ENCODE measurements around the gene TH.

Gene TH

DNA sequence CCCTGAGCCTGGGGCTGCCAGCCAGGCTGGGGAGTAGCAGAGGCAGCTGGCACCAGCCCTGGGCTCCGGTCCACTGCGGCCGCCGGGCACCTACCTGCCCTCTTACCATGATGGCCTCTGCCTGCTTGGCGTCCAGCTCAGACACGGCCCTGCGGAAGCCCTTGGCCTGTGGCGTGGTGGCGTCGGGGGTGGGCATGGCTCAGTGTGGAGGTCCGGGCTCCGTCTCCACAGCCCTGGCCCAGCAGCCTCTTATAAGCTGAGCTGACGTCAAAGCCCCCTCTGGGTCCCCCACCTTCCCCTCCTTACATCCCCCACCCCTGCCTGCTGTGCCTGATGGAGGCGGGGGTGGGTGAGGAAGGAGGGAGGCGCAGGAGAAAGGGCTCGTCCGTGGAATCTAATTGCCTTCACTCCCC, at the start of gene TH:
TH (minus strand) TSS at position 225 of the 413 bp plus-strand sequence; CDS start at position 196, 29 bp downstream.
- FAIRE-seq = no peak
- DNase-seq (ENCODE audit: insufficient read length, low spot score) = no peak

DNA sequence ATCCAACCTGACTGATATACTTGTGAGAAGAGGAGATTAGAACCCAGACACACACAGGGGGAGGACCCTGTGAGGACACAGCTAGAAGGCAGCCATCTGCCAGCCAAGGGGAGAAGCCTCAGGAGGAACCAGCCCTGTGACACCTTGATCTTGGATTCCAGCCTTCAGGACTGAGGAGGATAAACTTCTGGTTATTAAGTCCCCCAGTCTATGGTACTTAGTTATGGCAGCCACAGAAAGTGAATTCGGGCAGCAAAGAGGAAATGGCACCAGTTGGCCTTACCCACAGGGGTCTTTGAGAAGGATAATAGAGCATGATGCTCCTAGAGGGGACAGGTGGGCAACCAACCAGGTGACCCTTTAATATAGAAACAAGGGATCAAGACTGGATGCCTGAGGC, 49.4 kb upstream of the TH start:
- DNase-seq (ENCODE audit: insufficient read length, low spot score) (no peak), FAIRE-seq (no peak)

DNA sequence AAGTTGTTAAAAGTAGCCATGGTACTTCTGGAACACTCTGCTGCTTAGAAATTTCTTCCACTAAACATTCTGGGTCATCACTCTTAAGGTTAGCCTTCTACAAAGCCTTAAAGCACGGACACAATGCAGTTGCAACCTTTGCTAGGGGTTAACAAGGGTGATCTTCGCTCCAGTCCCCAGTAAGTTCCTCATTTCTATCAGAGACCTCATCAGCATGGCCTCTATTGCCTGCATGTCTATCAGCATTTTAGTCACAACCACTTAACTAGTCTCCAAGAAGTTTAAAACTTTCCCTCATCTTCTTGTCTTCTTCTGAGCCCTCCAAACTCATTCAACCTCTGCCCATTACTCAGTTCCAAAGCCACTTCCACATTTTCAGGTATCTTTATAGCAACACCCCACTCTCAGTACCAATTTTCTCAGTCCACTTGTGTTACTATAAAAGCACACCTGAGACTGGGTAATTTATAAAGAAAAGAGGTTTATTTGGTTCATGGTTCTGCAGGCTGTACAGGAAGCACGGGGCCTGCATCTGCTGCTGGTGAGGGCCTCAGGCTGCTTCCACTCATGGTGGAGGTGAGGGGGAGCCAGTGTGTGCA, 48.7 kb upstream of the TH start:
- DNase-seq (ENCODE audit: insufficient read length, low spot score) (no peak), FAIRE-seq (no peak)

DNA sequence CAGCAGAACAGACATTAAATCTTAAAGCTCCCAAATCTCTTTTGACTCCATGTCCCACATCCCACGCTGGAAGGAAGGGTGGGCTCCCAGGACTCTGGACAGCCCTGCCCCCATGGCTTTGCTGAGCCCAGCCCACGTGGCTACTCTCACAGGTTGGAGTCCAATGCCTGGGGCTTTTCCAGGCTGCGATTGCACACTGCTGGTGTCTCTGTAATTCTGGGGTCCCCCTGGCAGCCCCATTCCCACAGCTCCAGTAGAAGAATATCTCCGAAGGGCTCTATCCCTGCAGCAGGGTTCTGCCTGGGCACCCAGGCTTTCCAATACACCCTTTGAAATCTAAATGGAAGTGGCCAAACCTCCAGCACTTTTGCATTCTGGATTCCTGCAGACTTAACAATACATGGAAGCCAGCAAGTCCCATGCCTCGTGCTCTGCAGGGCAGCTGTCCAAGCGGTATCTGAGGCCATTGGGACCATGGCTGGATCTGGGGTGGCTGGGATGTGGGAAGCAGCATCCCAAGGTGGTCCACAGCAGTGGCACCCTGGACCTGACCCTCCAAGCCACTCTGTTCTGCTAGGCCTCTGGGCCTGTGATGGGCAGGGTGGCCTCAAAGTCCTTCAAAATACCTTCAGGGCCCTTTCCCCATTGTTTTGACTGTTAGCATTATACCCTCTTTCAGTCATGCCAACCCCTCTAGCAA, 47.9 kb upstream of the TH start:
- FAIRE-seq = no peak

DNA sequence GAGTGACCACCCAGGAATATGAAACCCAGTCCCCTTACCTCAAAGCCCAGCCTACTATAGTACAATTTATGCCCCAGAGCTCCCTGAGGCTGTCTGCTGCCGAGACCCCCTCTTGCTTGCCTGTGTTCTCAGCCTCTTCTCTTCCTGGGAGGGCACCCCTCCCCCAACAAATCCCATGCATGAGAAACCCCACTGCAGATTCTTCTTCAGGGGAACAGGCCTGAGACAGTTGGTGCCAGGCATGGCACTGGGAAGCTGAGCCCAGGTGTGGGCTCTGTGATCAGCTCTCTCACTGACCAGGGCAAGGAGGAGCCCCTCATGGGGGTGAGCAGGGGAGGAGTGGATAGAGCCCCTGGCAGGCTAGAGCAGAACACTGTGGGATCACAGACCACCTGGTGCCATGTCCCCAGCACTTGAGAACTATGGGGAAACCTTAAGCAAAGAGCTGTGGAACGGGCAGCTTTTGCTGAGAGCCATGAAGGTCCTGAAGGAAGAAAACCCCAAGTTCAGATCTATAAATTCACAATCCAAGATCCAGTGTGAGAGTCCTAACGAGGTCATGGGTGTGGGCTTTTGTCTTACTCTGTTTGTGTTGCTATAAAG, 46.5 kb upstream of the TH start:
- DNase-seq (ENCODE audit: insufficient read length, low spot score) (no peak), FAIRE-seq (no peak)

More for the DNA sequence above, 47.9 kb upstream of the TH start:
- DNase-seq (ENCODE audit: insufficient read length, low spot score) = no peak

DNA sequence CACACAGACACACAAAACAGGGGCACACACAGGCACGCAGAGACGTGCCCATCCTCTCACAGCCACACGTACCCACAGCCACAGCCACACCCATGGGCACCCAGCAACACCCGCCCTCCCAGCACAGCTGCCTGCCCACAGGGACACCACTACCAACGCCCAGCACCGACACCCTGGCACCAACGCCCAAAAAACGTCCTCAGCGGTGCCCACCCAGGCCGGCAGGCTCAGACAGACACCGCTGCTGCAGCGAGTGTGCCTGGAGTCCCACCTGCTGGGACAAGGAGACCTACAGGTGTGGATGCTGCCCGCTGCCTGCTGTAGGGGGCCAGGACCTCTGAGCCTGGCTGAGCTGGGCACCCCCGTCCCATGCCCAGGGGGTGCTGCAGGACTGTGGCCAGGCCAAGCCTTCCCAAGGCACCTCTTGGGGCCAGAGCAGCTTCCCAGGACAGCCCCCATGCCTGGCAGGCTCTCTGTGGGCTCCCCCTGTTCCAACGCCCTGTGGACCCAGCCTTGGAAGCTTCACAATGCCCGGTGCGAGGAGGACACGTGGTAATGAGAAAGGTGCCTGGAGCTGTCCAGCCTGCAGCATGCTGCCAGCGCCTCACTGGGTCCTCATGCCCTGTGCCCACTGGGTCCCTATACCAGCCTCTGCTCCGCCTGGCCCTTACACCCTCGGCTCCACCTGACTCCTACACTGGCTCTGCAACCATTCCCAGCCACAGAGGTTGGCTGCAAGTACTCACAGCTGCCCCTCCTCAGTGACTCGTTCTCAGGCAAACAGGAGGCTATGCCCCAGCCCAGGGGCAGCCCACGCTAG, 45.8 kb upstream of the TH start:
- DNase-seq (ENCODE audit: insufficient read length, low spot score) (no peak), FAIRE-seq (no peak)

DNA sequence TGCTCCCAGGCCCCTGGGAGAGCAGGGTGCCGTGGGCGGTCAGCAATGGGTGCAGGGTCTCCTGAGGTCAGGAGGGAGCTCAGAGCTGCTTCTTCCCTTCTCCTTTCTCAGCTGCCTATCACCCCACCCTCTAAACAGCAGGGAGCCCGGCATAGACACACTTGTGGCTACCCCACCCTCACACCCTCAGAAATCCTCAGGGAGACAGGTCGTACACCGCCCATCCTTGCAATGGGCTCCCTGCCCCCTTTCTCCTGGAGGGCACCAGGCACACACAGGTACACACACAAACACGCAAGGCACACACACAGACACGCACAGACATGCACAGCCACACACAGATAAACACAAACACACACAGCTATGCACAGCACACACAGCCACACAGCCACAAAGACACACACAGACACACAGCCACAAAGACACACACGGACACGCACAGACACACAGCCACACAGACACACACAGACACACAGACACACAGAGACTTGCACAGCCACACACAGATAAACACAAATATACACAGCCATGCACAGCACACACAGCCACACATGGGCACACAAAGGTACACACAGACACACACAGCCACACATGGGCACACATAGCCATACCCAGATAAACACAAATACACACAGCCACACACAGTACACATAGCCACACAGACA, 44.9 kb upstream of the TH start:
- FAIRE-seq = peak; percentile 90
- DNase-seq (ENCODE audit: insufficient read length, low spot score) = no peak

DNA sequence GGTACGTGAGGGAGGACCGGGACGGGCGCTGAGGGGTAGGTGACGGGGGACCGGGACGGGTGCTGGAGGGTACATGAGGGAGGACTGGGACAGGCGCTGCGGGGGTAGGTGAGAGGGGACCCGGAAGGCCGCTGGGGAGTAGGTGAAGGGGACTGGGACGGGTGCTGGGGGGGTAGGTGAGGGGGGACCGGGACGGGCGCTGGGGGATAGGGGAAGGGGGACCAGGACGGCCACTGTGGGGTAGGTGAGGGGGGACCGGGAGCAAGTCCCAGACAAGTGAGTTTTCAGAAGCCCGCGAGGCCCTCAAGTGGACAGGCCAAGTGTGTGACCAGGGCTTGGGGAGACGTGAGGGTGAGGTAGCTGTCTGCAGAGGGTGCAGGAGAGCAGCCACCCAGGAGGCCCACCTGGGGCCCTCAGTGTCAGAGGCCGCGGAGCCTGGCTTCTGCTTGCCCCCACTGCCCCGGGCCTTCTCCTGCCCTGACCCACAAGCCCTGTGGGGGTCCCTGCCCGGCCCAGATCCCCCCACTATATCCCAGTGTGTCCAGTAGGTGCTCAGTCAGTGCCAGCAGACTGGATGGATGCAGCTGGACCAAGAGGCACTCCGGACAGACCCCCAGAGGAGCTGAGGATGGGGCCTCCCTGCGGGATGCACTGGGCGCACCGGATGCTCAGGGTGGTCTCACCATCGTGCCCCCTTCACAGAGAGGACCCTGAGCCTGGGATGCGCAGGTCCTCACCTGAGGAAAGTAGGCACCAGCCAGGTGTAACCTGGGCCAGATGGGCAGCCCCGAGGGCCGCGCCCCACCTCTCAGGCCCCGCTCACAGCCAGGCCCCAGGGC, 44.2 kb upstream of the TH start:
- no peak for DNase-seq (ENCODE audit: insufficient read length, low spot score)

DNA sequence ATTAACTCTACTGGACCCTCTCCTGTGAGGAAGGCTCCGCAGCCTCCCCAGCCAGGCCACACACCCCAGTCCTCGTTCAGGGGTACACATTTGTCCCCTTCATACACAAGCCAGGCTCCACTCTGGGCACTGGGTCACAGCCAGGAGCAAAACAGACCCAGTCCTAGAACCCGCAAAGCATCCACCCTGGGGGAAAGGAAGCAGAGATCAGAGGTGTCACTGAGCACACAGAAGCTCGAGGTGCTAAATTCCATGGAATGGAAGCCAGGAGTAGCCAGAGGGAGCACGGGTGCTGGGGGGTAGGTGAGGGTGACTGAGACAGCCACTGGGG, 43.6 kb upstream of the TH start:
- FAIRE-seq = no peak

More for the DNA sequence above, 44.2 kb upstream of the TH start:
- no peak for FAIRE-seq

DNA sequence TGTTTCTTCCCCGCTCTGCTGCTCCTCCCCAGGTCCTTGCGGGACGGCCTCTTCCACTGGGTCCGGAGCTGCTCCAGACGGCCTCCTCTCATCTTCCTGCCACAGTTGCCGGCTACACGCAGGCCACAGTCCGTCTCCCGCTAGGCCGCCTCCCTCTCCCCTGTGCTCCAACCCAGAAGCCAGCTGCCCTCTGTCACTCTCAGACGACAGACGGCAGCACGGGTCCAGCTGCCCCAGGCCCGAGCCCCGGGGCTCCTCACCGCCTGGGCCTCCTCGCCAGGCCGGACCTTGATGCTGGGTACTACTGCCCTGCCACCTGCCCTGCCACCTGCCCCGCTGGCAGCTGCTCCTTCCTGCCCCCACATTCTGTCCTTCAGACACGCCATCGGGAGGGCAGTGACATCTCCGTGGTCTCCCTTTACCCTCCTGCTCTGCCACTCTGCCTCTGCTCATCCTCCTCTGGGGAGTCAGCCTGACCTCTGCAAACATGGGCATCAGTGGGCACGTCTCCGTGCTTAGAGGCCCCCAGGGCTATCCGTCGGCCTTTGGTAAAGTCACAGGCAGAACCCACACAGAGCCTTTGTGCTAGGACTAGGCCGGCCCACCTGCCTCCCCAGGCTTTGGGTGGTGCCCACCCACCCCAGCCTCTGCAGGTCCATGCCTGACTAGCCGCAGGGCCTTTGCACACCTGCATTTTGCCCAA, 43.1 kb upstream of the TH start:
- no peak for DNase-seq (ENCODE audit: insufficient read length, low spot score)
- no peak for FAIRE-seq

More for the DNA sequence above, 43.6 kb upstream of the TH start:
- DNase-seq (ENCODE audit: insufficient read length, low spot score) = no peak

DNA sequence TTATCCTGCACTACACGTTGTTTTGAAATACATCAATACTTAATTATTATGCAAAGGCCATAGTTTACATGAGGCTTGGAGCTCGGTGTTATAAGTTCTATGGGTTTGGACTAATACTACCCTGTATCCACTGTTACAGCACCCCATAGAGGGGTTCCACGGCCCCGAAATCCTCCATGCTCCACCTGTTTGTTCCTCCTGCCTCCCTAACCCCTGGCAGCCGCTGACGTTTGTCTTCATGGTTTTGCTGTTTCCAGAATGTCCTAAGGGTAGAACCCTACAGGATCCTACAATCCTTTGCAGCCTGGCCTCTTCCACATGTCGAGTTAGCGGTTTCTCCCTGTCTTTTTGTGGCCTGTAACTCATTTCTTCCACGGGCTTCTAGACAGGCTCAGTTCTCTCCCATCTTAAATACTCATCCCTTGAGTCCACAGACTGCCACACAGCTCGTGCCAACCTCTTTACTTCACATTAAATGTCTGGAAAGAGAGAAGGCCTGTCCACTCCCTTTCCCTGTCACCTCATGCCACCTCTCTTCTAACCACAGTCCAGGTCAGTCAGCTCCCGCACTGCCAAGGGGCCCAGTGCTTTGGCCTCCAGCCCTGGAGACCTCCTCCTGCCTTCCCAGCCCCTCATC, 42.4 kb upstream of the TH start:
- DNase-seq (ENCODE audit: insufficient read length, low spot score) (no peak), FAIRE-seq (no peak)

DNA sequence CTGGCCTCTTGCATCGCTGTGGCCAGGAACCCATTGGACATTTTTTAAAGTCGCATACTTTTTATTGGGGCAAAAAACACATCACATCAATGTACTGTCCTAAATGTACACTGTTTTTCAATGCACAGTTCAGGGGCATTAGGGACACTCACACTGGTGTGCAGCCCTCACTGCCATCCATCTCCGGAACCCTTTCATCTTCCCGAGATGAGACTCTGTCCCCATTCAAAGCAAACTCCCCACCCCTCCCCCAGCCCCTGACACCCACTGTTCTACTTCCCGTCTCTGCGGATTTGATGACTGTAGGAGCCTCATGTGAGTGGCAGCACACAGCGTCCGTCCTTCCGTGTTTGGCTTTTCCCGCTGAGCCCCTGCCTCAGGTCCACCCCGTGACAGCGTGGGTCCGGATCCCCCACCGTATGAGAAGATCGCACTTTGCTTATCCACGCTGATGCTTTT, 41.8 kb upstream of the TH start:
- no peak for DNase-seq (ENCODE audit: insufficient read length, low spot score)
- FAIRE-seq = no peak

DNA sequence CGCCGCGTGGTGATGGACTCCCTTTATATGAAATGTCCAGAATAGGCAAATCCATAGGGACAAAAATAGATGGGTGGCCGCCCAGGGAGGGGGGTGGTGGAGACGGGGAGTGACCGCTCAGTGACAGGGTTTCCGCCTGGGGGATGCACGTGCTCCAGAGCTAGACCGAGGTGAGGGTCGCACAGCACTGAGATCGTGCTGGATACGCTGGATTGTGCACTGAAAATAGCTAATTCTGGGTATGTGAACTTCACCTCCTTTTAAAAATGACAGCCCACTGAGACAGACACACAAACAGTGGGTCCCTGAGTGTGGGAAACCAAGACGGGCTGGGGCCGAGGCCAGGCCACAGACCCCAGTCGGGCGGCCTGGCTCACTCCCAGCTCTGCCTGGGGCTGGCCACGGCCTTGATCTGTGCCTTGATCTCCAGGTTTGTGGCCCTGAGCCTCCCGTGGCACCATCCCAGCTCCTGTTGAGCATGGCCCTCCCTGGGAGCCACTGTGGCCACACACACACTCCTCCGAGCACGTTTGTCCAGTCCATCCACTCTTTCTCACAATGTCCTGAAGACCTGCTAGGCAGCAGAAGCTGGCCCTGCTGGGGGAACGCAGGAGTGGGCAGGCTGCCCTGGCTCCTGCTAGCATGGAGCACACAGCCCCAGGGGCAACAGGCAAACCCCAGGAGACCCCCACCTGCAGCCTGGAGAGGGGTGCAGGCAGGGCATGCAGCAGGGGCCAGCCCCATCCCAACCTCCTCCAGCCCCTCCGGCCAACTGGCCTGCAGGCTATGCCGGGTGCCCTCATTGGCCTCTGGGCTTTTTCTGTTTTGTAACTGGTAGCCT, 41.0 kb upstream of the TH start:
- no peak for DNase-seq (ENCODE audit: insufficient read length, low spot score)
- FAIRE-seq = no peak

DNA sequence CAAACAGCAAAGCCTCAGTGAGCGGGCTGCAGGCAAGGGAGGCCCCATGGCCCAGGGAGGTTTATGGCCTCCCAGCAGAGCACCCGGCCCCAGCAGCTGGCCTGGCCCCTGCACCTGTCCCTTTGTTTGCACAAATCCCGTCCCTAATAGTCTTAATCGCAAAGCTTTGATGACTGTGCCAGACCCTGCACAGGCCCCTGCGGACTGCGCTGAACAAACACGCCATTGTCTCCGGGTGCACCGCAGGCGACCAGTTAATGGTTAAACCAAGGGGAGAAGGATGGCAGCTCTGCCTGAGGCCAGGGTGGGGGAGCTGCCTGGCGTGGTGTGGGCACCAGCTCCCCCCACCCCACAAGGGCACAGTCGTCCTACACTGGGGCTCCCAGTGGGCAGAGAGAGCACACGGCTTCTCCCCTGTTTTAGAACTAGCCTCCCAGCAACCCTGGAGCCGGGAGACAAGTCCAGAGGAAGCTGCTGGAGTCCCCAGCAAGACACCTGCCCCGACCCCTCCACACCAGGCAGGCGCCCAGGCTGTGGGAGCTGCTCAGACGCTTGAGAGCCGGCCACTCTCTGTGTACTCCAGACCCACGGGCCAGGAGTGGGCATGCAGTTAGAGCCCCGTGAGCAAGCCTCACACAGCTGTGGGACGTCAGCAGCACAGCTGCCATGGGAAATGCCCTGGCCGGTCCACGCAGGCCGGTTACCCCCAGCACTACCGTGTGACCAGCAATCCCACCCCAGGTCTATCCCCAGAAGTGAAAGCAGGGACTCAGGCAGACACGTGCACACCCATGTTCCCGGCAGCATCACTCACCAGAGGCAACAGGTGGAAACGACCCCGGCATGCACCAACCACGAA, 39.7 kb upstream of the TH start:
- DNase-seq (ENCODE audit: insufficient read length, low spot score) (no peak), FAIRE-seq (no peak)

DNA sequence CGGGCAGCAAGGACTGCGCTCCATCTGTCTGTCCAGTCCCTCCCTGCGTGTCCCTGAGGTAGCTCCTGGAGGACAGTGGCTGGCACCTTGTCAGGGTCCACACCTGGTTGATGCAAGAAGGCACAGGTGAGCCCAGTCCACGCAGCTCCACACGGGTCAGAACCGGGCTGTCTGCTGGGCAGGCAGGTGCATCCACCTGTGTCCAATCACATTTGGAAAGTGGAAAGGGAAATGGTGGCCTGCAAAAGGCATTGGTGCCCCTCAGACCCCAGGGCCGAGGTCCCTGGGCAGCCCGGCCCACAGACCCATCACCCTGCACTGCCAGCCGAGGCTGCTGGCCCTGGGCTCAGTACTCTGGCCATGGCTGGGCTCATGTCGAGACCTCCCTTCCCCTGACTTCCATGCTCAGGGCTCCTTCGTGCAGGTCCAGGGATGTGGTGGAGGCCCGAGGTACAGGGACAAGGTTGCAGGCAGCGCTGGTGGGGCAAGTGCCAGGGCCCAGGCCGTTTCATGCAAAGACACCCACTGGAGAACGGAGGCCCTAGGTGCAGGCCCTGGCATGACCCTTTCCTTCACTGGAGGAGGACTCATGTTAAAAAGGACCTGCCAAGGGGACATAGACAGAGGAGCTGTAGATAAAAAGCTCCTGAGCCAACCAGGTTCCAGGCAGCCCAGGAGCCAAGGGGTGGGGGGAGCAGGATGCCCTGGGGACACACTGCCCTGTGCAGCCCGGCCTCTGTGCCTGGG, 38.9 kb upstream of the TH start:
- FAIRE-seq (no peak), DNase-seq (ENCODE audit: insufficient read length, low spot score) (no peak)

DNA sequence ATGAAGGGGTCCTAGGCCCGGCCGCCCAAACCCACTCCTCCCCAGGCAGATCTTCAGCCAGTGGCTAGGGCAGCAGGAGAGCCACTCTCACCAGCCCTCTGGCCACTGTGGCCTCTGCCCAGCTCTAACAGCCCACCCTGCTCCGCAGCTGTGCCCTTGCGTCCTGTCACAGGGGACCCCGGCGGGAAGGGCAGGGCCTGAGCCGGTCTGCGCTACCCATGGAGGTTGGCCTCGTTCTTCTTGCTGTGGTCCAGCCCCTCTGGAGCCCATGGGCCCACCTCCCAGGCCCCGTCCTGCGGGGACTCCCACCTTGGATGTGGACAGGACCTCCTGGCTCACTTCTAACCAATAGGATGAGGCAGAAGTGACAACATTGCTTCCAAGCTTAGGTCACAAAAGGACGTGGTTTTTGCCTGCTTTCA, 38.3 kb upstream of the TH start:
- FAIRE-seq (no peak), DNase-seq (ENCODE audit: insufficient read length, low spot score) (no peak)
